MCF 10A (cell line): ENCODE measurements around the gene TENT4B. TPM values are rescaled to one million over a fixed set of nuclear protein-coding genes. Genes with fewer than 3 reads are reported as not detected.
A peak's percentile ranks its signal among the peaks of the same experiment; 100 is the strongest.

Experiments
- BruUV-seq: library from RNA; stranded (reverse); fragments of 400-500 nt; replicated peaks from 2 replicates; lab custom pipeline; 2021; lab: Mats Ljungman, UMichigan
- CTCF ChIA-PET: fragments of 300-600 bp; sonication (Branson Sonifier 250); formaldehyde crosslinking; extraction: SDS; loops from one replicate; lab custom pipeline; 2021; ENCODE audit warnings: antibody characterized with exemption, inconsistent platforms; lab: Yijun Ruan, JAX
- POLR2A ChIA-PET: fragments of 300-600, 350-650 bp; sonication (Branson Sonifier 250); formaldehyde crosslinking; extraction: SDS; loops from one replicate; lab custom pipeline; 2020; ENCODE audit warnings: antibody characterized with exemption, inconsistent platforms; lab: Yijun Ruan, JAX
- DNase-seq: peaks from one replicate; pipeline ENCODE4 v3.0.0-alpha.2; 2018; ENCODE audit not compliant: unreplicated experiment
- H3K27ac Mint-ChIP-seq: one replicate; pipeline ENCODE4 v1.8.0; 2022; ENCODE audit warnings: mild to moderate bottlenecking, low read depth, mixed read lengths; ENCODE audit not compliant: unreplicated experiment
- H3K27me3 Mint-ChIP-seq: one replicate; pipeline ENCODE4 v1.8.0; 2022; ENCODE audit warnings: mixed read lengths; ENCODE audit not compliant: insufficient read depth, unreplicated experiment
- H3K36me3 Mint-ChIP-seq: one replicate; pipeline ENCODE4 v1.8.0; 2022; ENCODE audit warnings: mild to moderate bottlenecking, moderate library complexity, mixed read lengths; ENCODE audit not compliant: insufficient read depth, unreplicated experiment
- H3K4me1 Mint-ChIP-seq: one replicate; pipeline ENCODE4 v1.8.0; 2022; ENCODE audit warnings: mixed read lengths; ENCODE audit not compliant: insufficient read depth, unreplicated experiment
- H3K4me3 Mint-ChIP-seq: one replicate; pipeline ENCODE4 v1.8.0; 2022; ENCODE audit warnings: mild to moderate bottlenecking, moderate library complexity, mixed read lengths; ENCODE audit not compliant: unreplicated experiment
- H3K9me3 Mint-ChIP-seq: one replicate; pipeline ENCODE4 v1.8.0; 2022; ENCODE audit warnings: mixed read lengths; ENCODE audit not compliant: unreplicated experiment
- intact Hi-C: fragments of 100-400 bp; cut with micrococcal nuclease; formaldehyde crosslinking; loops from 2 replicates; pipeline ENCODE4 v1.14.1; 2022
- total RNA-seq: library from RNA; stranded (reverse); gene quantifications from 2 replicates; pipeline ENCODE4 v1.2.3, GENCODE V29; 2022
- TF ChIP-seq, protein P1 (sequence below): fragments of 200-600 bp; IDR thresholded peaks from one replicate; pipeline ENCODE4 v1.8.0; 2022; ENCODE audit warnings: antibody characterized with exemption, mild to moderate bottlenecking; ENCODE audit not compliant: unreplicated experiment

Gene TENT4B
- total RNA-seq, 1 experiment from 2014 or later, result 12.1 TPM

DNA sequence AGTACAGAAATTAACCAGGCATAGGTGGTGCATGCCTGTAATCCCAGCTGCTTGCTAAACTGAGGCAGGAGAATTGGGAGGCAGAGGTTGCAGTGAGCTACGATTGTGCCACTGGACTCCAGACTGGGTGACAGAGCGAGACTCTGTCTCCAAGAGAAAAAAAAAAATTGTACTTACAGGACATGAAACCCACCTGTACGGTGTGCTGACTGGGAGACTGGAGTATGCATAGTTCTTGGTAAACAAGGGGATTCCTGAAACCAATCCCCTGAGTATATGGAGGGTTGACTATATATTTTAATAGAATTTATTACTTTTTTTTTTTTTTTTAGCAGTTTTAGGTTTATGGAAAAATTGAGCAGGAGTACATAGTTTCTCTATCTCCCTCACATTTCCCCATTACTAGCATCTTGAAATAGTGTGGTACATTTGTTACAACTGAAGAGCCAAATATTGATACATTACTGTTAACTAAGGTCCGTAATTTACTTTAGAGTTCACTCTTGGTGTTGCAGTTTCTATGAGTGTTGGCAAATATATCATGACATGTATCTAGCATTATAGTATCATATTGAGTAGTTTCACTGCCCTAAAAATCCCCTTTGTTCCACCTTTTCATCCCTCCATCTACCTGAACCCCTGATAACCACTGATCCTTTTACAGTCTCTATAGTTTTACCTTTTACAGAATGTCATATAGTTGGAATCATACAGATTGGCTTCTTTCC, 19.3 kb downstream of the TENT4B start:
- no peak for DNase-seq
- TF ChIP-seq, protein P1, sequence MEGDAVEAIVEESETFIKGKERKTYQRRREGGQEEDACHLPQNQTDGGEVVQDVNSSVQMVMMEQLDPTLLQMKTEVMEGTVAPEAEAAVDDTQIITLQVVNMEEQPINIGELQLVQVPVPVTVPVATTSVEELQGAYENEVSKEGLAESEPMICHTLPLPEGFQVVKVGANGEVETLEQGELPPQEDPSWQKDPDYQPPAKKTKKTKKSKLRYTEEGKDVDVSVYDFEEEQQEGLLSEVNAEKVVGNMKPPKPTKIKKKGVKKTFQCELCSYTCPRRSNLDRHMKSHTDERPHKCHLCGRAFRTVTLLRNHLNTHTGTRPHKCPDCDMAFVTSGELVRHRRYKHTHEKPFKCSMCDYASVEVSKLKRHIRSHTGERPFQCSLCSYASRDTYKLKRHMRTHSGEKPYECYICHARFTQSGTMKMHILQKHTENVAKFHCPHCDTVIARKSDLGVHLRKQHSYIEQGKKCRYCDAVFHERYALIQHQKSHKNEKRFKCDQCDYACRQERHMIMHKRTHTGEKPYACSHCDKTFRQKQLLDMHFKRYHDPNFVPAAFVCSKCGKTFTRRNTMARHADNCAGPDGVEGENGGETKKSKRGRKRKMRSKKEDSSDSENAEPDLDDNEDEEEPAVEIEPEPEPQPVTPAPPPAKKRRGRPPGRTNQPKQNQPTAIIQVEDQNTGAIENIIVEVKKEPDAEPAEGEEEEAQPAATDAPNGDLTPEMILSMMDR, result no peak
- POLR2A ChIA-PET, result interaction anchor here (1.0 kb wide), 1 partner anchor 10 kb away, joined by 3 read pairs; no protein-coding TSS in a partner anchor
- H3K27me3 Mint-ChIP-seq, result no peaks in the 10 kb centered on the region
- no peaks in the 10 kb centered on the region for H3K9me3 Mint-ChIP-seq
- H3K27ac Mint-ChIP-seq, result no peak overlapping the region
- intact Hi-C loops, result no loop called here
- CTCF ChIA-PET, result interaction anchor here (0.6 to 1.0 kb wide), 3 partner anchors 40 to 148 kb away, joined by 3 to 5 read pairs (median 3); partner anchors contain the start of gene CNEP1R1
- no TSS peak for BruUV-seq
- peaks cover 12% of the 10 kb centered on the region for H3K4me1 Mint-ChIP-seq
- no peak overlapping the region for H3K4me3 Mint-ChIP-seq
- peaks cover 19% of the 10 kb centered on the region for H3K36me3 Mint-ChIP-seq

DNA sequence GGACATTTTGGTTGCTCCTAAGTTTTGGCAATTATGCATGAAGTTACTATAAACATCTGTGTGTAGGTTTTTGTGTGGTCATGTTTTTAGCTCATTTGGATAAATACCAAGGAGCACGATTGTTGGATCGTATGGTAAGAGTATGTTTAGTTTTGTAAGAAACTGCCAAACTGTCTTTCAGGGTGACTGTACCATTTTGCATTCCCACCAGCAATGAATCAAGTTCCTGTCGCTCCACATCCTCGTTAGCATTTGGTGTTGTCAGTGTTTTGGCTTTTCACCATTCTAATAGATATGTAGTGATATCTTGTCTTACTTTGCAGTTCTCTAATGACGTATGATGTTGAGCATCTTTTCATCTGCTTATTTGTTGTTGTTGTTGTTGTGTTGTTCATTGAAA, 20.2 kb downstream of the TENT4B start:
- no TSS peak for BruUV-seq
- Mint-ChIP-seq H3K36me3 (peaks cover 22% of the 10 kb centered on the region), H3K27me3 (no peaks in the 10 kb centered on the region), H3K9me3 (no peaks in the 10 kb centered on the region), H3K4me3 (no peak overlapping the region), H3K27ac (no peak overlapping the region), H3K4me1 (peaks cover 12% of the 10 kb centered on the region)
- CTCF ChIA-PET, result interaction anchor here (0.7 kb wide), 1 partner anchor 58 kb away, joined by 3 read pairs; no protein-coding TSS in a partner anchor
- TF ChIP-seq, protein P1, result no peak
- intact Hi-C loops, result no loop called here
- POLR2A ChIA-PET, result interaction anchor here (0.6 to 1.1 kb wide), 4 partner anchors 8 to 34 kb away, joined by 3 read pairs; no protein-coding TSS in a partner anchor
- no peak for DNase-seq

DNA sequence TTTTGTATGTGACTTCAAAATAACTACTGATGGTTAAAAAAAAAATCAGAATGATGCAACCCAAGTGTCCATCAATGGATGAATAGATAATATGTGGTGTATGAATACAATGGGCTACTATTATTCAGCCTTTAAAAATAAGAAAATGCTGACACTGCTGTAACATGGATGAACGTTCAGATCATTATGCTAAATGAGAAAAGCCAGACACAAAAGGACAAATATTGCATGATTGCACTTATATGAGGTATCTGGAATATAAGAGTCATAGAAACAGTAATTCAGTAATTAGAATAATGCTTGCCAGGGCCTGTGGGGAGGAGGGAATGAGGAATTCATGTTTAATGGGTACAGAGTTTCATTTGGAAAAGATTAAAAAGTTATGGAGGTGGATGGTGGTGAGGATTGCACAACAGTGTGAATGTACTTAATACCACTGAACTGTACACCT, 25.4 kb downstream of the TENT4B start:
- H3K36me3 Mint-ChIP-seq, result peaks cover 22% of the 10 kb centered on the region
- no peaks in the 10 kb centered on the region for H3K27me3 Mint-ChIP-seq
- BruUV-seq, result no TSS peak
- peaks cover 12% of the 10 kb centered on the region for H3K4me1 Mint-ChIP-seq
- intact Hi-C loops, result no loop called here
- DNase-seq, result no peak
- H3K4me3 Mint-ChIP-seq, result no peak overlapping the region
- H3K9me3 Mint-ChIP-seq, result no peaks in the 10 kb centered on the region
- CTCF ChIA-PET, result no interaction called here
- TF ChIP-seq, protein P1, result no peak
- H3K27ac Mint-ChIP-seq, result no peak overlapping the region
- POLR2A ChIA-PET, result no interaction called here

DNA sequence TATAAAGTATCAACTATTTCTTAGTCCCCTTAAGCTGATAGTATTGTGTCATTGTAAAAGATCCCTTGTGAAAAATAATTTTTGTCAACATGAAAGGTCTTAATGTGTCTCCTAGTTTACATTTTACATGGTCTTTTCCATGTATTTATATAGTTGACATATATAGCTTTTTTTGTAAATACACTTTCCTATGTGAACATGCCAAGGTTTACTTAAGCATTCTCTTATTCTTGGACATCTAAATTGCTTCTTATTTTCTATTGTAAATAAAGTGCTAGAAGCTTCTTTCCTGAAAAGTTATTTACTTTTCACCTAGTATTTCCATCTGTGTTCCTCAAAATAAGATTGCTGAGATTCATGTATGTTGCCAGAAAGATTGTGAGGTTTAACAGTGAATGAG, 29.3 kb downstream of the TENT4B start:
- Mint-ChIP-seq H3K4me1 (peaks cover 33% of the 10 kb centered on the region), H3K27me3 (no peaks in the 10 kb centered on the region), H3K9me3 (no peaks in the 10 kb centered on the region), H3K27ac (peak overlapping the region; percentile 12), H3K4me3 (no peak overlapping the region), H3K36me3 (peaks cover 2% of the 10 kb centered on the region)
- ChIA-PET CTCF (interaction anchor here (0.6 kb wide), 1 partner anchor 15 kb away, joined by 4 read pairs; no protein-coding TSS in a partner anchor), POLR2A (interaction anchor here (0.7 kb wide), 1 partner anchor 9 kb away, joined by 3 read pairs; no protein-coding TSS in a partner anchor)
- intact Hi-C loops, result no loop called here
- no TSS peak for BruUV-seq
- TF ChIP-seq, protein P1, result no peak
- no peak for DNase-seq
